Measurements from ENCODE around the gene FLYWCH1.

DNA sequence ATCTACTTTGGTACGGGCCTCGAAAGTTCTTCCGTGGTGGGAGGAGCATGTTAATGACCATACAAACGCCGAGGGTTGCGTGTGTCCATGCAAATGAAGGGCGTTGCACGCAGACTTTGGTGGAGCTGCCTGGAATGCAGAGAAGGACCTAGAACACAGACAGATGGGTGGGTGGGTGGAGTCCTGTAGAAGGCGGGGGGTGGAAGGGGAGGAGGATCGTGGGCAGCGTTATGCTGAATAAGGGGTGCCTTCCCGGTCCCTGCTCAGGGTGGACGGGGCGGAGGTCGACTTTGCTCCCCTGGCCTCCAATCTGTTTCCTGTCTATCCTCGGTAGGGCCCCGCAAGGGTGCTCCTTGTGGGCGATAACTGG is 56.6 kb downstream of the FLYWCH1 start:
- TF ChIP-seq POLR2A (IDR thresholded peaks at IDR 0.05): no peak
- TF ChIP-seq, protein P1, sequence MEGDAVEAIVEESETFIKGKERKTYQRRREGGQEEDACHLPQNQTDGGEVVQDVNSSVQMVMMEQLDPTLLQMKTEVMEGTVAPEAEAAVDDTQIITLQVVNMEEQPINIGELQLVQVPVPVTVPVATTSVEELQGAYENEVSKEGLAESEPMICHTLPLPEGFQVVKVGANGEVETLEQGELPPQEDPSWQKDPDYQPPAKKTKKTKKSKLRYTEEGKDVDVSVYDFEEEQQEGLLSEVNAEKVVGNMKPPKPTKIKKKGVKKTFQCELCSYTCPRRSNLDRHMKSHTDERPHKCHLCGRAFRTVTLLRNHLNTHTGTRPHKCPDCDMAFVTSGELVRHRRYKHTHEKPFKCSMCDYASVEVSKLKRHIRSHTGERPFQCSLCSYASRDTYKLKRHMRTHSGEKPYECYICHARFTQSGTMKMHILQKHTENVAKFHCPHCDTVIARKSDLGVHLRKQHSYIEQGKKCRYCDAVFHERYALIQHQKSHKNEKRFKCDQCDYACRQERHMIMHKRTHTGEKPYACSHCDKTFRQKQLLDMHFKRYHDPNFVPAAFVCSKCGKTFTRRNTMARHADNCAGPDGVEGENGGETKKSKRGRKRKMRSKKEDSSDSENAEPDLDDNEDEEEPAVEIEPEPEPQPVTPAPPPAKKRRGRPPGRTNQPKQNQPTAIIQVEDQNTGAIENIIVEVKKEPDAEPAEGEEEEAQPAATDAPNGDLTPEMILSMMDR (IDR thresholded peaks at IDR 0.05): no peak
